Globus pallidus (tissue), 1 donor: Measurements from ENCODE around the gene SORL1.

ENCODE experiments used
- DNase-seq: peaks from one replicate; pipeline ENCODE4 v3.0.0-alpha.2; 2015; ENCODE audit warnings: low spot score

Gene SORL1

GRCh38 chr11:121657146-121657545, 205.0 kb downstream of the SORL1 start:
- DNase-seq, result no peak

GRCh38 chr11:121659811-121660210, 207.7 kb downstream of the SORL1 start:
- DNase-seq, result no peak

- no peak for DNase-seq
Observed at GRCh38 chr11:121661880-121662486, 209.9 kb downstream of the SORL1 start.

GRCh38 chr11:121664144-121664543, 212.0 kb downstream of the SORL1 start:
- no peak for DNase-seq

GRCh38 chr11:121665206-121665838, 213.2 kb downstream of the SORL1 start:
- DNase-seq, result no peak

GRCh38 chr11:121667836-121668235, 215.7 kb downstream of the SORL1 start:
- no peak for DNase-seq

- DNase-seq, result no peak
Observed at GRCh38 chr11:121669422-121669821, 217.3 kb downstream of the SORL1 start.

GRCh38 chr11:121670266-121670665, 218.2 kb downstream of the SORL1 start:
- DNase-seq, result no peak

GRCh38 chr11:121670805-121671282, 218.7 kb downstream of the SORL1 start:
- DNase-seq, result no peak

- peak; percentile 79 for DNase-seq
Observed at GRCh38 chr11:121671283-121672168, 219.4 kb downstream of the SORL1 start.

- no peak for DNase-seq
Observed at GRCh38 chr11:121672630-121673487, 220.7 kb downstream of the SORL1 start.

GRCh38 chr11:121681550-121682268, 229.6 kb downstream of the SORL1 start:
- DNase-seq, result no peak
